SK-N-SH (cell line): ENCODE data around the gene KCNJ9. TPM values are rescaled to one million over a fixed set of nuclear protein-coding genes. Genes with fewer than 3 reads are reported as not detected.

Source experiments
- CTCF ChIA-PET: fragments of 300-600, 350-600 bp; formaldehyde crosslinking; extraction: SDS; loops from one replicate; lab custom pipeline; 2021; lab: Yijun Ruan, JAX
- POLR2A ChIA-PET: fragments of 350-600 bp; sonication (Branson Sonifier 250); formaldehyde crosslinking; extraction: SDS; loops from one replicate; lab custom pipeline; 2020; ENCODE audit warnings: antibody characterized with exemption, inconsistent platforms; lab: Yijun Ruan, JAX
- DNase-seq: peaks from one replicate; pipeline ENCODE4 v3.0.0; 2012
- H2AFZ ChIP-seq: fragments of 200-600 bp; sonication (generic); 2 replicates; pipeline ENCODE4 v1.8.1; 2016; ENCODE audit warnings: antibody characterized with exemption, mild to moderate bottlenecking, low read depth
- H3F3A ChIP-seq: fragments of 200-600 bp; sonication (generic); replicated peaks from 2 replicates; pipeline ENCODE3; 2016; ENCODE audit warnings: antibody characterized with exemption, mild to moderate bottlenecking; ENCODE audit not compliant: insufficient read depth
- H3K27ac ChIP-seq, 2 experiments: fragments of 200-500 bp in 1 of 2; fragments of 200-600 bp in 1 of 2; sonication (Bioruptor generic) in 1 of 2; sonication (generic), shearing (Covaris generic) in 1 of 2; 2 replicates each; pipeline versions ENCODE4 v1.5.1 to v1.6.1; 2014 to 2016; ENCODE audit warnings: low read depth in 2 of 2, inconsistent platforms in 1 of 2, low read length in 1 of 2, mild to moderate bottlenecking in 1 of 2, mixed read lengths in 1 of 2
- H3K27me3 ChIP-seq: fragments of 200-600 bp; sonication (generic), shearing (Covaris generic); 2 replicates; pipeline ENCODE4 v1.6.1; 2016; ENCODE audit warnings: mixed run types; ENCODE audit not compliant: insufficient read depth
- H3K36me3 ChIP-seq, 2 experiments: fragments of 200-500 bp in 1 of 2; fragments of 200-600 bp in 1 of 2; sonication (Bioruptor generic) in 1 of 2; sonication (generic) in 1 of 2; replicated peaks in 1 of 2; 2 replicates each; pipeline versions ENCODE3 to v1.5.1; 2014 to 2016; ENCODE audit warnings: low read length in 1 of 2, mild to moderate bottlenecking in 1 of 2; ENCODE audit not compliant: insufficient read depth in 2 of 2, control insufficient read depth in 1 of 2
- H3K4me1 ChIP-seq, 2 experiments: fragments of 200-500 bp in 1 of 2; fragments of 200-600 bp in 1 of 2; sonication (Bioruptor generic) in 1 of 2; sonication (generic), shearing (Covaris generic) in 1 of 2; 2 replicates each; pipeline versions ENCODE4 v1.5.1 to v1.6.1; 2014 to 2016; ENCODE audit warnings: low read depth in 1 of 2, low read length in 1 of 2, mixed run types in 1 of 2; ENCODE audit not compliant: insufficient read depth in 2 of 2, control insufficient read depth in 1 of 2
- H3K4me2 ChIP-seq: fragments of 200-600 bp; sonication (generic), shearing (Covaris generic); 2 replicates; pipeline ENCODE4 v1.6.1; 2017; ENCODE audit warnings: mixed run types
- H3K4me3 ChIP-seq, 2 experiments: fragments of 200-500 bp in 1 of 2; fragments of 200-600 bp in 1 of 2; sonication (Bioruptor generic) in 1 of 2; sonication (generic), shearing (Covaris generic) in 1 of 2; 2 replicates each; pipeline versions ENCODE4 v1.5.1 to v1.8.1; 2014 to 2016; ENCODE audit warnings: low read depth in 2 of 2, inconsistent platforms in 1 of 2, low read length in 1 of 2, mild to moderate bottlenecking in 1 of 2, mixed read lengths in 1 of 2, moderate library complexity in 1 of 2
- H3K79me2 ChIP-seq: fragments of 200-600 bp; sonication (generic); 2 replicates; pipeline ENCODE4 v1.8.1; 2017; ENCODE audit warnings: mild to moderate bottlenecking; ENCODE audit not compliant: insufficient read depth
- H3K9ac ChIP-seq: fragments of 200-600 bp; sonication (generic); 2 replicates; pipeline ENCODE4 v1.6.1; 2017; ENCODE audit warnings: mixed run types
- H3K9me2 ChIP-seq: fragments of 200-600 bp; sonication (generic); 2 replicates; pipeline ENCODE4 v1.6.1; 2017; ENCODE audit warnings: mixed run types
- H3K9me3 ChIP-seq: fragments of 200-600 bp; sonication (generic); 2 replicates; pipeline ENCODE4 v1.6.1; 2017; ENCODE audit warnings: mixed run types, mild to moderate bottlenecking, moderate library complexity
- H4K20me1 ChIP-seq: fragments of 200-600 bp; sonication (generic); 2 replicates; pipeline ENCODE4 v1.6.1; 2017; ENCODE audit warnings: mild to moderate bottlenecking, mixed run types; ENCODE audit not compliant: insufficient read depth
- CHD2 ChIP-seq: fragments of 150-350 bp; IDR thresholded peaks from 2 replicates; pipeline ENCODE4 v1.6.1; 2018; ENCODE audit warnings: low read length; ENCODE audit not compliant: partially characterized antibody
- EP300 ChIP-seq, 2 experiments: IDR thresholded peaks; 2 replicates each; pipeline versions ENCODE4 v1.4.0 to v1.6.1; 2012; ENCODE audit warnings: borderline replicate concordance in 1 of 2, low read depth in 1 of 2, low read length in 1 of 2
- FOXM1 ChIP-seq: IDR thresholded peaks from 2 replicates; pipeline ENCODE4 v1.4.0; 2012; ENCODE audit warnings: low read depth, mild to moderate bottlenecking
- GABPA ChIP-seq: IDR thresholded peaks from 2 replicates; pipeline ENCODE4 v1.4.0; 2012; ENCODE audit warnings: low read depth, mild to moderate bottlenecking
- NRF1 ChIP-seq: IDR thresholded peaks from 2 replicates; pipeline ENCODE4 v1.6.1; 2012; ENCODE audit warnings: low read depth, mild to moderate bottlenecking, low read length
- RFX5 ChIP-seq: IDR thresholded peaks from 2 replicates; pipeline ENCODE4 v1.6.1; 2012; ENCODE audit warnings: mild to moderate bottlenecking, improper control_type of control experiment, low read length
- SMC3 ChIP-seq: IDR thresholded peaks from 2 replicates; pipeline ENCODE4 v1.6.1; 2012; ENCODE audit warnings: low read depth, low read length, improper control_type of control experiment
- TAF1 ChIP-seq: IDR thresholded peaks from 2 replicates; pipeline ENCODE4 v1.6.1; 2012; ENCODE audit warnings: low read depth, mild to moderate bottlenecking, low read length, moderate library complexity, borderline replicate concordance
- WGBS: methylation state at CpG from one replicate; pipeline ENCODE4 v1.1.6; 2017; ENCODE audit warnings: low lambda C conversion rate; 5-methylcytosine and 5-hydroxymethylcytosine counted together
- polyA plus RNA-seq, 3 experiments: library from polyadenylated mRNA; depleted of rRNA; stranded (reverse); fragments of >200 nt; gene quantifications; 2 replicates each; pipeline ENCODE4 v1.2.3, GENCODE V29; 2012
- TF ChIP-seq, protein P1 (sequence below): fragments of 150-350 bp; IDR thresholded peaks from 2 replicates; pipeline ENCODE4 v1.6.1; 2016; ENCODE audit warnings: mild to moderate bottlenecking, low read depth, low read length
- TF ChIP-seq, protein P2 (sequence below): fragments of 150-350 bp; IDR thresholded peaks from 2 replicates; pipeline ENCODE4 v1.6.1; 2017; ENCODE audit warnings: antibody characterized with exemption, low read length, low read depth, borderline replicate concordance

Gene KCNJ9
- polyA plus RNA-seq, 1 of the 3 experiments (the other 2 are of a cell fraction) = 0.02 TPM

DNA sequence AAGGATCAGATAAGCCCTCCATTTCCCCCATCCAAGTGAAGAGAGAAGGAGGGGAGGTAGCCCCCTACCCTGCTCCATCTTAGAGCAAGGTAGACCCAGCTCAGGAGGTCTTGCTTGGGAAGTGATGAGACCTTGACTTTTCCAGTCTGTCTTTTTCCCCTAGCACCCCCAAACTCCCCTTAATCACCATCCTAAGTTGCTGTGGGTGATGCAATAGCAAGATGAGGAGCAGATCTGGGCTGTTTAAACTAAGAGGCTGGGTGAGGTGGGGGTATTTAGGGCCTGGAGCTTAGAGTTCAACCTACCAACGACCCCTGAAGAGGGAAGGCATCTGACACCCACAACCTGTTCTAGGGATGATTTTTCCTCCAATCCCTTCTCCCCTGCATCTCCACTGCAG lies 36.0 kb downstream of the KCNJ9 start:
- no peak overlapping the region for H3K4me2 ChIP-seq
- POLR2A ChIA-PET = no interaction called here

DNA sequence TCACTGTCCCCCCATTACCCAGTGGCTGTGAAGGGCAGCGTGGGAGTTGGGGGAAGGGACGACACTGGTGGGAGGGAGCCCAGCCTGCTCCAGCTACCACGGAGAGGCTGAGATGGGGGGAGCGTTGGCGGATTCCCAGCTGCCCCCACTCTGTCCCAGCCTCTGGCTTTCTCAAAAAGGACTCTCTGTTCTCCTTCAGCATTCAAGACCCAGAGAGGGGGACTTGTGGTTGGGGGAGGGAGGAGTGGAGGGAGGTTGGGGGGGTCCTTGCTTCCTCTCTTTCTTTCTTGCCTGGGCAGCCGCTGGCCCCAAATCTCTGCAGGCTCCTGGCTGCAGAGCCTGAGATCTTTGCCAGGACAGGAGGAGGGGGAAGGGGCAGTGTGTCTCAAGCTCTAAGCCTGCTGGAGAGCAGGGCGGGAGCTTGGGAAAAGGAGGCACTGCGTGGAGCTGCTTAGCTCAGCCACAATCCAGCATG lies 36.4 kb downstream of the KCNJ9 start:
- no peak overlapping the region for H2AFZ ChIP-seq
- peaks cover 11% of the 10 kb centered on the region; the same call in 1 of the 2 replicates for H3K27me3 ChIP-seq
- no peak overlapping the region for H3K9ac ChIP-seq
- H3F3A ChIP-seq = no peaks in the 10 kb centered on the region
- TF ChIP-seq GABPA = no peak
- TF ChIP-seq SMC3 = no peak
- TF ChIP-seq EP300 (IDR thresholded peaks at IDR 0.05; ENCODE audit: borderline replicate concordance in 1 of 2, low read depth in 1 of 2, low read length in 1 of 2) = no peak
- TF ChIP-seq TAF1 = no peak
- TF ChIP-seq, protein P1, sequence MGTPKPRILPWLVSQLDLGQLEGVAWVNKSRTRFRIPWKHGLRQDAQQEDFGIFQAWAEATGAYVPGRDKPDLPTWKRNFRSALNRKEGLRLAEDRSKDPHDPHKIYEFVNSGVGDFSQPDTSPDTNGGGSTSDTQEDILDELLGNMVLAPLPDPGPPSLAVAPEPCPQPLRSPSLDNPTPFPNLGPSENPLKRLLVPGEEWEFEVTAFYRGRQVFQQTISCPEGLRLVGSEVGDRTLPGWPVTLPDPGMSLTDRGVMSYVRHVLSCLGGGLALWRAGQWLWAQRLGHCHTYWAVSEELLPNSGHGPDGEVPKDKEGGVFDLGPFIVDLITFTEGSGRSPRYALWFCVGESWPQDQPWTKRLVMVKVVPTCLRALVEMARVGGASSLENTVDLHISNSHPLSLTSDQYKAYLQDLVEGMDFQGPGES = no peak
- no peak overlapping the region for H3K27ac ChIP-seq
- H3K4me3 ChIP-seq = no peak overlapping the region
- no peaks in the 10 kb centered on the region for H3K4me1 ChIP-seq
- POLR2A ChIA-PET = no interaction called here
- CTCF ChIA-PET = interaction anchor here (0.8 to 4.0 kb wide), 7 partner anchors 8 to 134 kb away, joined by 3 to 18 read pairs (median 4); no protein-coding TSS in a partner anchor
- H3K36me3 ChIP-seq = no peaks in the 10 kb centered on the region
- DNase-seq = no peak
- H3K9me3 ChIP-seq = no peaks in the 10 kb centered on the region
- H3K4me2 ChIP-seq = no peak overlapping the region
- H3K9me2 ChIP-seq = no peaks in the 10 kb centered on the region
- H4K20me1 ChIP-seq = no peaks in the 10 kb centered on the region
- H3K79me2 ChIP-seq = no peaks in the 10 kb centered on the region
- 62% methylated on average over 8 of the region's 8 CpGs for WGBS

More for the DNA sequence above, 36.0 kb downstream of the KCNJ9 start:
- Histone ChIP-seq H3K27me3 (peaks cover 11% of the 10 kb centered on the region; the same call in 1 of the 2 replicates), H3K4me3 (no peak overlapping the region), H3F3A (no peaks in the 10 kb centered on the region), H3K9me2 (no peaks in the 10 kb centered on the region), H3K9ac (no peak overlapping the region), H4K20me1 (no peaks in the 10 kb centered on the region), H3K9me3 (no peaks in the 10 kb centered on the region), H3K79me2 (no peaks in the 10 kb centered on the region), H3K27ac (no peak overlapping the region), H3K36me3 (no peaks in the 10 kb centered on the region), H2AFZ (no peak overlapping the region), H3K4me1 (no peaks in the 10 kb centered on the region)
- no peak for DNase-seq
- CTCF ChIA-PET = interaction anchor here (0.6 to 4.0 kb wide), 7 partner anchors 8 to 135 kb away, joined by 3 to 18 read pairs (median 4); no protein-coding TSS in a partner anchor
- 17% methylated on average over 1 of the region's 1 CpG for WGBS
- TF ChIP-seq NRF1 = no peak
- no peak for TF ChIP-seq FOXM1
- no peak for TF ChIP-seq CHD2
- TF ChIP-seq RFX5 = no peak
- TF ChIP-seq, protein P2, sequence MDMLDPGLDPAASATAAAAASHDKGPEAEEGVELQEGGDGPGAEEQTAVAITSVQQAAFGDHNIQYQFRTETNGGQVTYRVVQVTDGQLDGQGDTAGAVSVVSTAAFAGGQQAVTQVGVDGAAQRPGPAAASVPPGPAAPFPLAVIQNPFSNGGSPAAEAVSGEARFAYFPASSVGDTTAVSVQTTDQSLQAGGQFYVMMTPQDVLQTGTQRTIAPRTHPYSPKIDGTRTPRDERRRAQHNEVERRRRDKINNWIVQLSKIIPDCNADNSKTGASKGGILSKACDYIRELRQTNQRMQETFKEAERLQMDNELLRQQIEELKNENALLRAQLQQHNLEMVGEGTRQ = no peak
- TF ChIP-seq, all 33 proteins: peak for 0
